ENCODE measurements around the gene PSMA5.

GRCh38 chr1:109399326-109399957, 26.8 kb downstream of the PSMA5 start:
- TF ChIP-seq CTCF (IDR thresholded peaks at IDR 0.05) (peak; percentile 58 to 93 (median 88)), POLR2A (IDR thresholded peaks at IDR 0.05) (no peak)

All from prostate gland (tissue), 2 donors.